Measurements from ENCODE around the gene ANKRD22.

- no peak for TF ChIP-seq POLR2A (IDR thresholded peaks at IDR 0.05; ENCODE audit: low read length)
- TF ChIP-seq GATA1 (IDR thresholded peaks at IDR 0.05; ENCODE audit: low read depth, low read length), result no peak
Measured at GRCh38 chr10:88835096-88835909, 16.3 kb downstream of the ANKRD22 start.

All from erythroblast (primary cell).